Immature natural killer cell (primary cell): ENCODE measurements around the gene PCDHB3. TPM values are rescaled to one million over a fixed set of nuclear protein-coding genes. Genes with fewer than 3 reads are reported as not detected.
"Not testable (repeated sequence)": the region's sequence is repeated elsewhere in the genome, so short reads cannot be mapped to it uniquely, and the experiment has no call there.

Experiments
- DNase-seq, 3 donors: peaks; one replicate each; pipeline ENCODE4 v3.0.0; 2022; ENCODE audit warnings: mixed read lengths in 1 of 3
- H3K27ac Mint-ChIP-seq, 6 donors: one replicate each; pipeline ENCODE4 v1.8.0; 2020; ENCODE audit warnings: mixed read lengths in 6 of 6, mild to moderate bottlenecking in 5 of 6, inconsistent platforms in 4 of 6, moderate library complexity in 3 of 6
- H3K27me3 Mint-ChIP-seq, 3 donors: one replicate each; pipeline ENCODE4 v1.8.0; 2020 to 2021; ENCODE audit warnings: low read depth in 3 of 3, mild to moderate bottlenecking in 3 of 3, mixed read lengths in 3 of 3, moderate library complexity in 3 of 3, inconsistent platforms in 1 of 3
- H3K36me3 Mint-ChIP-seq, 3 donors: one replicate each; pipeline ENCODE4 v1.8.0; 2020; ENCODE audit warnings: mixed read lengths in 3 of 3, inconsistent platforms in 2 of 3, mild to moderate bottlenecking in 2 of 3
- H3K4me1 Mint-ChIP-seq, 2 donors: one replicate each; pipeline ENCODE4 v1.8.0; 2020; ENCODE audit warnings: inconsistent platforms in 2 of 2, mild to moderate bottlenecking in 2 of 2, mixed read lengths in 2 of 2, moderate library complexity in 1 of 2
- H3K4me3 Mint-ChIP-seq, 5 donors: one replicate each; pipeline ENCODE4 v1.8.0; 2020; ENCODE audit warnings: mild to moderate bottlenecking in 5 of 5, mixed read lengths in 5 of 5, inconsistent platforms in 3 of 5, moderate library complexity in 3 of 5
- H3K9me3 Mint-ChIP-seq, 6 donors: one replicate each; pipeline ENCODE4 v1.8.0; 2020; ENCODE audit warnings: mild to moderate bottlenecking in 6 of 6, mixed read lengths in 6 of 6, inconsistent platforms in 4 of 6, moderate library complexity in 3 of 6
- polyA plus RNA-seq, 3 donors: library from polyadenylated mRNA; unstranded; fragments of 300-500 nt; fragmentation: Illumina TruSeq; gene quantifications; one replicate each; pipeline ENCODE4 v1.2.3, GENCODE V29; 2021

PCDHB3 gene
- polyA plus RNA-seq, 3 donors from 2014 or later: not detected

DNA sequence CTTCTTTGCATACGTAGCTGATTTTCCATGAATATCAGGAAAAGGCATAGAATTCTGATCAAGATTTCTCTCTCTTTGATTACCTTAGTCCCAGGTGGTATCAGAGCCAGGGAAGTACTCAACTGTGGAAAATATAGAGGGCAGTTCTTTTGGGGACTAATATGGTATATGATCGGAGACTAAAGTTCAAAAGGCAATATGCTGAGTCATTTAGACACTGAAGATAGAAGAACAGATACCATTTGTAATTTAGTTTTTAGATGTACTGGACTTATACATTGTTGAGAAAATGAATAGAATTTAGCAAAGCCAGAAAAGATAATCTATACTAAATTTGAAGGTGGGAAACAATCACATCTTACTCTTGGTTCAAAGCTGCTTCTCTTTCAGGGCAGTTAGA lies 5.1 kb downstream of the PCDHB3 start:
- peaks cover 8 to 35% (median 20%) of the 10 kb centered on the region in 6 donors for H3K9me3 Mint-ChIP-seq
- H3K27ac Mint-ChIP-seq: peak overlapping the region in 1 of 6 donors; percentile 10
- DNase-seq: no peak
- H3K4me3 Mint-ChIP-seq: no peak overlapping the region
- no peaks in the 10 kb centered on the region for H3K4me1 Mint-ChIP-seq
- no peaks in the 10 kb centered on the region for H3K36me3 Mint-ChIP-seq
- H3K27me3 Mint-ChIP-seq: peaks cover 0 to 4% (median 2%) of the 10 kb centered on the region in 3 donors

DNA sequence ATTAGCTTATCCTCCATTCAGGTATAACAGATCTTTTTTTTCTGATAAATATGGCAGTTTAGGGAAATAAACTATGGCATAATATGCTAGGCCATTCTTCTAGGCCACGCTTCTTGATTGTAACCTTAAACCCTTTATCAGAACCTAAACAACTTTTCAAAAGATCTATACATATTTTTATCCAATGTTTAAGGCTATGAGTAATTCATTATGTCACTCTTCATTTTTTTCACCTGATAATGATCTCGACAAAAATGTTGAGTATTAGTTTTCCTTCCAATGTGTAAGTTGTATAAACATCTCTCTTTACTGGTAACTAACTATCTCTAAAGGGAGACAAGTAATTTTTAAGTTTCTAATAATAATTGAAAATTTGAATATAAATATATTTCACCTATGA lies 19.0 kb downstream of the PCDHB3 start:
- H3K27ac Mint-ChIP-seq: no peak overlapping the region
- peaks cover 0 to 8% (median 1%) of the 10 kb centered on the region in 3 donors for H3K27me3 Mint-ChIP-seq
- H3K36me3 Mint-ChIP-seq: peaks cover 0 to 20% (median 5%) of the 10 kb centered on the region in 3 donors
- peaks cover 11 to 41% (median 29%) of the 10 kb centered on the region in 6 donors for H3K9me3 Mint-ChIP-seq
- H3K4me3 Mint-ChIP-seq: no peak overlapping the region
- no peaks in the 10 kb centered on the region for H3K4me1 Mint-ChIP-seq
- no peak for DNase-seq

DNA sequence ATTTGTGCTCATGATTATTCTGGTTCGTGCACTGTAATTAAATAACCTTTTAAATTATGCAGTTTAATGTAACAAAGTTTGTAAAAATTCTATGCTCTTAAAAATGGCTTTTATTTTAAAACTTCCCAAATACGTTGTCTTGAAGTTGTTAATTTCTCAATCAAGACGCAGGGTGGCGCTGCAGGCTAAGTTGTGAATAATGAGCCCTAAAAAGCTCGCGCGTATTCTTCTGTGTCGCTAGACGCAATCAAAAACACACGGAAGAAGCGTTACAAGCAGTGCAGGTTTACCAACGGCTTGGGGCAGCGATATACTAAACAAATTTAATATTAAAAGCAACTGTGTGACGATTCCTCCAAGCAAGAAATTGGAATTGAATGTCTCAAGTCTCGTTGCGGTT lies 21.3 kb downstream of the PCDHB3 start, which contains the start of gene PCDHB4:
TSS of gene PCDHB4 (plus strand) at position 256 of the 400 bp plus-strand sequence. CDS start 181 bp downstream, outside the sequence.
- peaks cover 0 to 9% (median 5%) of the 10 kb centered on the region in 3 donors for H3K36me3 Mint-ChIP-seq
- H3K27me3 Mint-ChIP-seq: peaks cover 0 to 9% (median 0%) of the 10 kb centered on the region in 3 donors
- H3K27ac Mint-ChIP-seq: no peak within 1 kb of the TSS
- no peaks in the 10 kb centered on the region for H3K4me1 Mint-ChIP-seq
- peaks cover 5 to 25% (median 12%) of the 10 kb centered on the region in 6 donors for H3K9me3 Mint-ChIP-seq
- H3K4me3 Mint-ChIP-seq: no peak within 1 kb of the TSS
- no peak for DNase-seq

DNA sequence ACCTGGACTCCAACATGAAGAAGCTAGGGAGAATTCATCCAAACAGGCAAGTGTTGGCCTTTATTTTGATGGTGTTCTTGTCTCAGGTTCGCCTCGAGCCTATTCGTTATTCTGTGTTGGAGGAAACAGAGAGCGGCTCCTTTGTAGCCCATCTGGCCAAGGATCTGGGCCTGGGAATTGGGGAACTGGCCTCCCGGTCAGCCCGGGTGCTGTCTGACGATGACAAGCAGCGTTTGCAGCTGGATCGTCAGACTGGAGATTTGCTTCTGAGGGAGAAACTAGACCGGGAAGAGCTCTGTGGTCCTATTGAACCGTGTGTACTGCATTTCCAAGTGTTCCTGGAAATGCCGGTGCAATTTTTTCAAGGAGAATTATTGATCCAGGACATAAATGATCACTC lies 21.7 kb downstream of the PCDHB3 start:
- no peak overlapping the region for H3K4me3 Mint-ChIP-seq
- H3K27ac Mint-ChIP-seq: no peak overlapping the region
- peaks cover 2 to 21% (median 10%) of the 10 kb centered on the region in 6 donors for H3K9me3 Mint-ChIP-seq
- H3K27me3 Mint-ChIP-seq: peaks cover 0 to 9% (median 0%) of the 10 kb centered on the region in 3 donors
- H3K36me3 Mint-ChIP-seq: peaks cover 0 to 6% (median 5%) of the 10 kb centered on the region in 3 donors
- no peaks in the 10 kb centered on the region for H3K4me1 Mint-ChIP-seq
- DNase-seq: no peak

DNA sequence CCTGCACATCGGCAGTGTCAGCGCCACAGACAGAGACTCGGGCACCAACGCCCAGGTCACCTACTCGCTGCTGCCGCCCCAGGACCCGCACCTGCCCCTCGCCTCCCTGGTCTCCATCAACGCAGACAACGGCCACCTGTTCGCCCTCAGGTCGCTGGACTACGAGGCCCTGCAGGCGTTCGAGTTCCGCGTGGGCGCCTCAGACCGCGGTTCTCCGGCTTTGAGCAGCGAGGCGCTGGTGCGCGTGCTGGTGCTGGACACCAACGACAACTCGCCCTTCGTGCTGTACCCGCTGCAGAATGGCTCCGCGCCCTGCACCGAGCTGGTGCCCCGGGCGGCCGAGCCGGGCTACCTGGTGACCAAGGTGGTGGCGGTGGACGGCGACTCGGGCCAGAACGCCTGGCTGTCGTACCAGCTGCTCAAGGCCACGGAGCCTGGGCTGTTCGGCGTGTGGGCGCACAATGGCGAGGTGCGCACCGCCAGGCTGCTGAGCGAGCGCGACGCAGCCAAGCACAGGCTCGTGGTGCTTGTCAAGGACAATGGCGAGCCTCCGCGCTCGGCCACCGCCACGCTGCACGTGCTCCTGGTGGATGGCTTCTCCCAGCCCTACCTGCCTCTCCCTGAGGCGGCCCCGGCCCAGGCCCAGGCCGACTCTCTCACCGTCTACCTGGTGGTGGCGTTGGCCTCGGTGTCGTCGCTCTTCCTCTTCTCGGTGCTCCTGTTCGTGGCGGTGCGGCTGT lies 23.3 kb downstream of the PCDHB3 start:
- H3K9me3 Mint-ChIP-seq: peaks cover 2 to 24% (median 11%) of the 10 kb centered on the region in 6 donors
- not testable (repeated sequence) for H3K4me3 Mint-ChIP-seq, H3K27me3 Mint-ChIP-seq, H3K4me1 Mint-ChIP-seq, H3K36me3 Mint-ChIP-seq, H3K27ac Mint-ChIP-seq, DNase-seq

DNA sequence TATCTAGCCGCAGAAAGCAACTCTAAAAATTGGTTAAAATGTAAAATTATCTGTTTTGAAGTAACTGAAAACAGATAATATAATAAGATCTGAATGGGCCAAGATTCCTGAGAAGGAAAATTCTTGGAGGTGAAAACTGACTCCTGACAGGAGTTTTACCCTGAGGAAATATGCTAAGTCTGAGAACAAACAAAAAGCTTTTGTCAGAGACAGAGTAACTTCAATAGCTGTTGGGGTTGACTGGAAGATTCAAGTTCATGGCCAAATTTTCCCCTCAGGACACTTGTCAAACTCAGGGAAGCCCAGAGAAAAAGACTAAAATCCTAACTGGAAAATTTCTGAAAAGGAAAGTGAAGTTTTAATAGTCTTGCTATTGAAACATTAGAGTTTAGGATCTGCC lies 27.0 kb downstream of the PCDHB3 start:
- Mint-ChIP-seq H3K9me3 (peaks cover 5 to 25% (median 12%) of the 10 kb centered on the region in 6 donors), H3K4me1 (no peaks in the 10 kb centered on the region), H3K27ac (no peak overlapping the region), H3K4me3 (no peak overlapping the region), H3K36me3 (peaks cover 0 to 6% (median 5%) of the 10 kb centered on the region in 3 donors), H3K27me3 (peaks cover 0 to 9% (median 0%) of the 10 kb centered on the region in 3 donors)
- no peak for DNase-seq

DNA sequence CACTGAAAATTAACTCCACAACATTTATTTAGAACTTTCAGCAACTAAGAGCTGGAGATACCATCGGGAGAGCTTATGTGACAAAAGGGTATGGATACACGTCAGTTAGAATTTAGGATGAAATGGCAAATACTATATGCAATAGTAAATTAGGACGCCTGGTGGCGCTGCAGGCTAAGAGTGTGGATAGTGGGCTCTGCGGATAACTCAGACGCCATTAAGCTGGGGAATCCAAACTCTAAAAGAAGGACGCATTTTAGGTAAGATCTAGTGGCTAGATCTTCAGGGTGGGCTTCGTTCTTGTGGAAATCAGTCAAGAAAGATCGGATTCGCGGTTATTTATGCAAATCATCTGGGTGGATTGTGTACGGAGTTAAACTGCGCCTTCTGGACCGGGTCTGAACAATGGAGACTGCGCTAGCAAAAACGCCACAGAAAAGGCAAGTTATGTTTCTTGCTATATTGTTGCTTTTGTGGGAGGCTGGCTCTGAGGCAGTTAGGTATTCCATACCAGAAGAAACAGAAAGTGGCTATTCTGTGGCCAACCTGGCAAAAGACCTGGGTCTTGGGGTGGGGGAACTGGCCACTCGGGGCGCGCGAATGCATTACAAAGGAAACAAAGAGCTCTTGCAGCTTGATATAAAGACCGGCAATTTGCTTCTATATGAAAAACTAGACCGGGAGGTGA lies 34.9 kb downstream of the PCDHB3 start, which contains the start of gene PCDHB5:
TSS of gene PCDHB5 (plus strand) at position 177 of the 688 bp plus-strand sequence. CDS start at position 406, 229 bp downstream.
- H3K4me3 Mint-ChIP-seq: peak within 1 kb of the TSS in 2 of 5 donors; percentile 53 to 56
- no peaks in the 10 kb centered on the region for H3K4me1 Mint-ChIP-seq
- peaks cover 14 to 62% (median 27%) of the 10 kb centered on the region in 6 donors for H3K9me3 Mint-ChIP-seq
- no peak within 1 kb of the TSS for H3K27ac Mint-ChIP-seq
- H3K27me3 Mint-ChIP-seq: peaks cover 0 to 7% (median 6%) of the 10 kb centered on the region in 3 donors
- DNase-seq: no peak
- H3K36me3 Mint-ChIP-seq: peaks cover 0 to 3% (median 0%) of the 10 kb centered on the region in 3 donors

DNA sequence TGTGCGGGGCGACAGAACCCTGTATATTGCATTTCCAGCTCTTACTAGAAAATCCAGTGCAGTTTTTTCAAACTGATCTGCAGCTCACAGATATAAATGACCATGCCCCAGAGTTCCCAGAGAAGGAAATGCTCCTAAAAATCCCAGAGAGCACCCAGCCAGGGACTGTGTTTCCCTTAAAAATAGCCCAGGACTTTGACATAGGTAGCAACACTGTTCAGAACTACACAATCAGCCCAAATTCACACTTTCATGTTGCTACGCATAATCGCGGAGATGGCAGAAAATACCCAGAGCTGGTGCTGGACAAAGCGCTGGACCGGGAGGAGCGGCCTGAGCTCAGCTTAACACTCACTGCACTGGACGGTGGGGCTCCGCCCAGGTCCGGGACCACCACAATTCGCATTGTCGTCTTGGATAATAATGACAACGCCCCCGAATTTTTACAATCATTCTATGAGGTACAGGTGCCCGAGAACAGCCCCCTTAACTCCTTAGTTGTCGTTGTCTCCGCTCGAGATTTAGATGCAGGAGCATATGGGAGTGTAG lies 35.5 kb downstream of the PCDHB3 start:
- Mint-ChIP-seq H3K27me3 (peaks cover 0 to 7% (median 6%) of the 10 kb centered on the region in 3 donors), H3K36me3 (peaks cover 0 to 3% (median 0%) of the 10 kb centered on the region in 3 donors), H3K9me3 (peaks cover 14 to 56% (median 27%) of the 10 kb centered on the region in 6 donors), H3K4me3 (no peak overlapping the region), H3K4me1 (no peaks in the 10 kb centered on the region), H3K27ac (no peak overlapping the region)
- no peak for DNase-seq

DNA sequence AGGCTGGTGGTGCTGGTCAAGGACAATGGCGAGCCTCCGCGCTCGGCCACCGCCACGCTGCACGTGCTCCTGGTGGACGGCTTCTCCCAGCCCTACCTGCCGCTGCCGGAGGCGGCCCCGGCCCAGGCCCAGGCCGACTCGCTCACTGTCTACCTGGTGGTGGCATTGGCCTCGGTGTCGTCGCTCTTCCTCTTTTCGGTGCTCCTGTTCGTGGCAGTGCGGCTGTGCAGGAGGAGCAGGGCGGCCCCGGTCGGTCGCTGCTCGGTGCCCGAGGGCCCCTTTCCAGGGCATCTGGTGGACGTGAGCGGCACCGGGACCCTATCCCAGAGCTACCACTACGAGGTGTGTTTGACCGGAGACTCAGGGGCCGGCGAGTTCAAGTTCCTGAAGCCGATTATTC lies 37.1 kb downstream of the PCDHB3 start:
- H3K9me3 Mint-ChIP-seq: peaks cover 14 to 54% (median 31%) of the 10 kb centered on the region in 6 donors
- H3K4me3 Mint-ChIP-seq, H3K4me1 Mint-ChIP-seq, DNase-seq, H3K27ac Mint-ChIP-seq, H3K36me3 Mint-ChIP-seq, H3K27me3 Mint-ChIP-seq: not testable (repeated sequence)

DNA sequence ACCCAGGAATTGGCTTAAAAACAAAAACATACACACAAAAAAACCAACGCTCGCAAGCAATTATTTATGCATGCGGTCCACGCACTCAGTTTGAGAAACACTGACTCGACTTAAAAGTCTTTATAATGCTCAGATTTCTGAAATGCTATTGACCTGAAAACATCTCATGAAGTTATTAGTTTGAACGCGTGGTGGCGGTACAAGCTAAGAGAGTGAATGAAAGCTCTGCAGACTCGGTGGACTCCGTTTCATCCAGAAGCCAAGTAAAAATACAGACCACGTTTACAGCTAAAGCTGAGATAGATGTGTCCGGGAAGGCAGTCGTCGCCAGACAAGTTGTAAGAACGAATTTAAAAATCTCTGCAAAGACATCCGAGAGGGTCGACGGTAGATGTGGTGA lies 49.5 kb downstream of the PCDHB3 start, which contains the start of gene PCDHB6:
TSS of gene PCDHB6 (plus strand) at position 246 of the 400 bp plus-strand sequence. CDS start 201 bp downstream, outside the sequence.
- no peak for DNase-seq
- no peaks in the 10 kb centered on the region for H3K4me1 Mint-ChIP-seq
- H3K36me3 Mint-ChIP-seq: peaks cover 0 to 10% (median 0%) of the 10 kb centered on the region in 3 donors
- peaks cover 0 to 5% (median 4%) of the 10 kb centered on the region in 3 donors for H3K27me3 Mint-ChIP-seq
- peaks cover 11 to 47% (median 18%) of the 10 kb centered on the region in 6 donors for H3K9me3 Mint-ChIP-seq
- peak within 1 kb of the TSS in 1 of 5 donors; percentile 25 for H3K4me3 Mint-ChIP-seq
- H3K27ac Mint-ChIP-seq: no peak within 1 kb of the TSS

DNA sequence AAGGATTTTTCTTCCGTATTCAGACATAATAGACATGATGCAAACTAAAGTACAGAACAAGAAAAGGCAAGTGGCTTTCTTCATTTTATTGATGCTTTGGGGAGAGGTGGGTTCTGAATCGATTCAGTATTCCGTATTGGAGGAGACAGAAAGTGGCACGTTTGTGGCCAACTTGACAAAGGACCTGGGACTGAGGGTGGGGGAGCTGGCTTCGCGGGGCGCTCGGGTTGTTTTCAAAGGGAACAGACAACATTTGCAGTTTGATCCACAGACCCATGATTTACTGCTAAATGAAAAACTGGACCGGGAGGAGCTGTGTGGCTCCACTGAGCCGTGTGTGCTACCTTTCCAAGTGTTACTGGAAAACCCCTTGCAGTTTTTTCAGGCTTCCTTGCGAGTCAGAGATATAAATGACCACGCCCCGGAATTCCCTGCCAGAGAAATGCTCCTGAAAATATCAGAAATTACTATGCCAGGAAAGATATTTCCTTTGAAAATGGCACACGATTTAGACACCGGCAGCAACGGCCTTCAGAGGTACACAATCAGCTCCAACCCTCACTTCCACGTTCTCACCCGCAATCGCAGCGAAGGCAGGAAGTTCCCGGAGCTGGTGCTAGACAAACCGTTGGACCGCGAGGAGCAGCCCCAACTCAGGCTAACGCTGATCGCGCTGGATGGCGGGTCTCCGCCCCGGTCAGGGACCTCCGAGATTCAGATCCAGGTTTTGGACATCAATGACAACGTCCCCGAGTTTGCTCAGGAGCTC lies 50.1 kb downstream of the PCDHB3 start:
- H3K4me3 Mint-ChIP-seq: peak overlapping the region in 1 of 5 donors; percentile 25
- DNase-seq: no peak
- H3K9me3 Mint-ChIP-seq: peaks cover 11 to 47% (median 21%) of the 10 kb centered on the region in 6 donors
- H3K27me3 Mint-ChIP-seq: peaks cover 0 to 8% (median 4%) of the 10 kb centered on the region in 3 donors
- no peak overlapping the region for H3K27ac Mint-ChIP-seq
- peaks cover 0 to 10% (median 0%) of the 10 kb centered on the region in 3 donors for H3K36me3 Mint-ChIP-seq
- no peaks in the 10 kb centered on the region for H3K4me1 Mint-ChIP-seq

DNA sequence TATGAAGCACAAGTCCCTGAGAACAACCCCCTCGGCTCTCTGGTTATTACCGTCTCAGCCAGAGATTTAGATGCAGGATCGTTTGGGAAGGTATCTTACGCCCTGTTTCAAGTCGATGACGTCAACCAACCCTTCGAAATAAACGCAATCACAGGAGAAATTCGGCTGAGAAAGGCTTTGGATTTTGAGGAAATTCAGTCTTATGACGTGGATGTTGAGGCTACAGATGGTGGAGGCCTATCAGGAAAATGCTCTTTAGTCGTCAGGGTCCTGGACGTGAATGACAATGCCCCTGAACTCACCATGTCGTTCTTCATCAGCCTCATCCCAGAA lies 50.7 kb downstream of the PCDHB3 start:
- Mint-ChIP-seq H3K27me3 (peaks cover 0 to 9% (median 3%) of the 10 kb centered on the region in 3 donors), H3K9me3 (peaks cover 12 to 53% (median 24%) of the 10 kb centered on the region in 6 donors), H3K27ac (no peak overlapping the region), H3K36me3 (peaks cover 0 to 10% (median 0%) of the 10 kb centered on the region in 3 donors), H3K4me3 (no peak overlapping the region), H3K4me1 (no peaks in the 10 kb centered on the region)
- no peak for DNase-seq

DNA sequence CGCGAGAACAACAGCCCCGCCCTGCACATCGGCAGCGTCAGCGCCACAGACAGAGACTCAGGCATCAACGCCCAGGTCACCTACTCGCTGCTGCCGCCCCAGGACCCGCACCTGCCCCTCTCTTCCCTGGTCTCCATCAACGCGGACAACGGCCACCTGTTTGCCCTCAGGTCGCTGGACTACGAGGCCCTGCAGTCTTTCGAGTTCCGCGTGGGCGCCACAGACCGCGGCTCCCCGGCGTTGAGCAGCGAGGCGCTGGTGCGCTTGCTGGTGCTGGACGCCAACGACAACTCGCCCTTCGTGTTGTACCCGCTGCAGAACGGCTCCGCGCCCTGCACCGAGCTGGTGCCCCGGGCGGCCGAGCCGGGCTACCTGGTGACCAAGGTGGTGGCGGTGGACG lies 51.4 kb downstream of the PCDHB3 start:
- not testable (repeated sequence) for H3K36me3 Mint-ChIP-seq, H3K4me1 Mint-ChIP-seq, H3K27ac Mint-ChIP-seq, DNase-seq, H3K4me3 Mint-ChIP-seq
- H3K27me3 Mint-ChIP-seq: peaks cover 0 to 14% (median 3%) of the 10 kb centered on the region in 3 donors
- H3K9me3 Mint-ChIP-seq: peaks cover 18 to 59% (median 27%) of the 10 kb centered on the region in 6 donors
